ENCODE results near the gene EZR. TPM values are rescaled to one million over a fixed set of nuclear protein-coding genes. Genes with fewer than 3 reads are reported as not detected.

EZR gene
- total RNA-seq, 1 experiment from 2014 or later: 1,402 TPM

DNA sequence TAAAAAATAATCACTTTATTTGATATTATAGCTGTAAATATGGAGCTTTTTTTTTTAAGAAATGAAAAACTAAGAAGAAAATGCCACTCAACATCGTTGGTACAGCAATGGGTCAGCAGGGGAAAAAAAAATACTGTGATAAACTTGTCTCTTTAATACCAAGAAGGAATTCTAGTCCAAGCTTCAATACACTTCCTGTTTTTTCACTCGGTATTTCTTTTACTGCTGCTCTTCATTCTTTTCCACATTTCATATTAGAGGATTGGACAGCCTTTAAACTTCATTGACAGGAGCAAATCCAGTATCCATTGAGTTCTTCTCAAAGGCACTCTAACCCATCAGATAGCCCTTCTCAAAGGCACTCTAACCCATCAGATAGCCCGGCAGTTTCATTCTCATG lies 22.2 kb upstream of the EZR start:
- ChIA-PET CTCF (no interaction called here), RAD21 (ENCODE audit: low non-redundant PET in 1 of 2, low total read pairs in 2 of 2, uncharacterized antibody in 2 of 2, unreplicated experiment in 2 of 2) (interaction anchor here in 1 of 2 experiments (0.7 kb wide), 1 partner anchor 98 kb away, joined by 3 read pairs; no protein-coding TSS in a partner anchor), POLR2A (no interaction called here)
- Histone ChIP-seq H3K36me3 (ENCODE audit: control insufficient read depth in 1 of 2, insufficient read depth in 2 of 2, low read length in 2 of 2) (no peaks in the 10 kb centered on the region), H3K4me2 (ENCODE audit: low read length) (no peak overlapping the region), H3K4me1 (ENCODE audit: control insufficient read depth in 1 of 2, insufficient read depth in 2 of 2, low read length in 2 of 2) (peaks cover 0 to 15% of the 10 kb centered on the region in 2 experiments; a peak in 2 of 4 replicates), H3K9me3 (ENCODE audit: control insufficient read depth in 1 of 2, insufficient read depth in 1 of 2, low read depth in 1 of 2, low read length in 2 of 2) (no peaks in the 10 kb centered on the region), H3K79me2 (ENCODE audit: insufficient read depth, low read length) (no peaks in the 10 kb centered on the region), H3K27ac (ENCODE audit: low read depth, low read length) (no peak overlapping the region), H2AFZ (ENCODE audit: low read depth, low read length, poor library complexity, severe bottlenecking) (no peak overlapping the region), H4K20me1 (ENCODE audit: insufficient read depth) (no peaks in the 10 kb centered on the region), H3K9me2 (ENCODE audit: insufficient read depth) (no peaks in the 10 kb centered on the region), H3K9ac (ENCODE audit: low read length) (no peak overlapping the region), H3K4me3 (replicated peaks in 1 of 2; ENCODE audit: low read depth in 1 of 2, low read length in 2 of 2) (no peak overlapping the region), H3K27me3 (ENCODE audit: insufficient read depth, low read length) (no peaks in the 10 kb centered on the region)
- no peak for DNase-seq (ENCODE audit: low read depth, low spot score)
- no peak for ATAC-seq
- BruUV-seq (replicated peaks): no TSS peak
- TF ChIP-seq, protein P1, sequence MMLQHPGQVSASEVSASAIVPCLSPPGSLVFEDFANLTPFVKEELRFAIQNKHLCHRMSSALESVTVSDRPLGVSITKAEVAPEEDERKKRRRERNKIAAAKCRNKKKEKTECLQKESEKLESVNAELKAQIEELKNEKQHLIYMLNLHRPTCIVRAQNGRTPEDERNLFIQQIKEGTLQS (IDR thresholded peaks at IDR 0.05): no peak
- TF ChIP-seq ZFX (IDR thresholded peaks at IDR 0.05) (no peak), POLR2AphosphoS5 (IDR thresholded peaks at IDR 0.05; ENCODE audit: low read depth, low read length) (no peak), ELF1 (IDR thresholded peaks at IDR 0.05; ENCODE audit: borderline replicate concordance, low read depth) (no peak), EZH2phosphoT487 (IDR thresholded peaks at IDR 0.05; ENCODE audit: borderline replicate concordance) (no peak), FOSL1 (IDR thresholded peaks at IDR 0.05; ENCODE audit: low read depth) (no peak), SIN3A (IDR thresholded peaks at IDR 0.05; ENCODE audit: low read depth) (no peak), SRF (IDR thresholded peaks at IDR 0.05; ENCODE audit: low read depth) (no peak), CBX3 (IDR thresholded peaks at IDR 0.05; ENCODE audit: low read depth) (no peak), CEBPB (IDR thresholded peaks at IDR 0.05; ENCODE audit: low read depth) (no peak), REST (IDR thresholded peaks at IDR 0.05; ENCODE audit: low read depth) (no peak), POLR2A (IDR thresholded peaks at IDR 0.05; ENCODE audit: borderline replicate concordance, extremely low read depth, insufficient read depth, insufficient read length) (no peak), YY1 (IDR thresholded peaks at IDR 0.05; ENCODE audit: extremely low read depth, insufficient replicate concordance, low read depth, low read length) (no peak), TCF7L2 (IDR thresholded peaks at IDR 0.05; ENCODE audit: borderline replicate concordance, extremely low read depth, insufficient read depth, insufficient read length) (no peak), SP1 (IDR thresholded peaks at IDR 0.05; ENCODE audit: low read depth) (no peak)
- TF ChIP-seq, protein P2, sequence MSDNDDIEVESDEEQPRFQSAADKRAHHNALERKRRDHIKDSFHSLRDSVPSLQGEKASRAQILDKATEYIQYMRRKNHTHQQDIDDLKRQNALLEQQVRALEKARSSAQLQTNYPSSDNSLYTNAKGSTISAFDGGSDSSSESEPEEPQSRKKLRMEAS (IDR thresholded peaks at IDR 0.05): no peak
- TF ChIP-seq, protein P3, sequence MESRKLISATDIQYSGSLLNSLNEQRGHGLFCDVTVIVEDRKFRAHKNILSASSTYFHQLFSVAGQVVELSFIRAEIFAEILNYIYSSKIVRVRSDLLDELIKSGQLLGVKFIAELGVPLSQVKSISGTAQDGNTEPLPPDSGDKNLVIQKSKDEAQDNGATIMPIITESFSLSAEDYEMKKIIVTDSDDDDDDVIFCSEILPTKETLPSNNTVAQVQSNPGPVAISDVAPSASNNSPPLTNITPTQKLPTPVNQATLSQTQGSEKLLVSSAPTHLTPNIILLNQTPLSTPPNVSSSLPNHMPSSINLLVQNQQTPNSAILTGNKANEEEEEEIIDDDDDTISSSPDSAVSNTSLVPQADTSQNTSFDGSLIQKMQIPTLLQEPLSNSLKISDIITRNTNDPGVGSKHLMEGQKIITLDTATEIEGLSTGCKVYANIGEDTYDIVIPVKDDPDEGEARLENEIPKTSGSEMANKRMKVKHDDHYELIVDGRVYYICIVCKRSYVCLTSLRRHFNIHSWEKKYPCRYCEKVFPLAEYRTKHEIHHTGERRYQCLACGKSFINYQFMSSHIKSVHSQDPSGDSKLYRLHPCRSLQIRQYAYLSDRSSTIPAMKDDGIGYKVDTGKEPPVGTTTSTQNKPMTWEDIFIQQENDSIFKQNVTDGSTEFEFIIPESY (IDR thresholded peaks at IDR 0.05; ENCODE audit: extremely low read depth, insufficient replicate concordance, low read length): no peak
- TF ChIP-seq, protein P4, sequence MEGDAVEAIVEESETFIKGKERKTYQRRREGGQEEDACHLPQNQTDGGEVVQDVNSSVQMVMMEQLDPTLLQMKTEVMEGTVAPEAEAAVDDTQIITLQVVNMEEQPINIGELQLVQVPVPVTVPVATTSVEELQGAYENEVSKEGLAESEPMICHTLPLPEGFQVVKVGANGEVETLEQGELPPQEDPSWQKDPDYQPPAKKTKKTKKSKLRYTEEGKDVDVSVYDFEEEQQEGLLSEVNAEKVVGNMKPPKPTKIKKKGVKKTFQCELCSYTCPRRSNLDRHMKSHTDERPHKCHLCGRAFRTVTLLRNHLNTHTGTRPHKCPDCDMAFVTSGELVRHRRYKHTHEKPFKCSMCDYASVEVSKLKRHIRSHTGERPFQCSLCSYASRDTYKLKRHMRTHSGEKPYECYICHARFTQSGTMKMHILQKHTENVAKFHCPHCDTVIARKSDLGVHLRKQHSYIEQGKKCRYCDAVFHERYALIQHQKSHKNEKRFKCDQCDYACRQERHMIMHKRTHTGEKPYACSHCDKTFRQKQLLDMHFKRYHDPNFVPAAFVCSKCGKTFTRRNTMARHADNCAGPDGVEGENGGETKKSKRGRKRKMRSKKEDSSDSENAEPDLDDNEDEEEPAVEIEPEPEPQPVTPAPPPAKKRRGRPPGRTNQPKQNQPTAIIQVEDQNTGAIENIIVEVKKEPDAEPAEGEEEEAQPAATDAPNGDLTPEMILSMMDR (IDR thresholded peaks at IDR 0.05 in 2 of 3, conservative IDR thresholded peaks at IDR 0.05 in 1 of 3; ENCODE audit: borderline replicate concordance in 1 of 3, insufficient read depth in 1 of 3, low read depth in 2 of 3, low read length in 2 of 3): no peak
- intact Hi-C loops (cut with micrococcal nuclease): no loop called here

All from HCT116 (cell line).